ENCODE results near the gene INSC.

Gene INSC

GRCh38 chr11:15194671-15195415 lies 80.1 kb downstream of the INSC start:
- TF ChIP-seq, protein P1, sequence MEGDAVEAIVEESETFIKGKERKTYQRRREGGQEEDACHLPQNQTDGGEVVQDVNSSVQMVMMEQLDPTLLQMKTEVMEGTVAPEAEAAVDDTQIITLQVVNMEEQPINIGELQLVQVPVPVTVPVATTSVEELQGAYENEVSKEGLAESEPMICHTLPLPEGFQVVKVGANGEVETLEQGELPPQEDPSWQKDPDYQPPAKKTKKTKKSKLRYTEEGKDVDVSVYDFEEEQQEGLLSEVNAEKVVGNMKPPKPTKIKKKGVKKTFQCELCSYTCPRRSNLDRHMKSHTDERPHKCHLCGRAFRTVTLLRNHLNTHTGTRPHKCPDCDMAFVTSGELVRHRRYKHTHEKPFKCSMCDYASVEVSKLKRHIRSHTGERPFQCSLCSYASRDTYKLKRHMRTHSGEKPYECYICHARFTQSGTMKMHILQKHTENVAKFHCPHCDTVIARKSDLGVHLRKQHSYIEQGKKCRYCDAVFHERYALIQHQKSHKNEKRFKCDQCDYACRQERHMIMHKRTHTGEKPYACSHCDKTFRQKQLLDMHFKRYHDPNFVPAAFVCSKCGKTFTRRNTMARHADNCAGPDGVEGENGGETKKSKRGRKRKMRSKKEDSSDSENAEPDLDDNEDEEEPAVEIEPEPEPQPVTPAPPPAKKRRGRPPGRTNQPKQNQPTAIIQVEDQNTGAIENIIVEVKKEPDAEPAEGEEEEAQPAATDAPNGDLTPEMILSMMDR (IDR thresholded peaks at IDR 0.05; ENCODE audit: low read depth, low read length), result no peak
- no peak for DNase-seq (ENCODE audit: extremely low read depth, low read depth)

DNA sequence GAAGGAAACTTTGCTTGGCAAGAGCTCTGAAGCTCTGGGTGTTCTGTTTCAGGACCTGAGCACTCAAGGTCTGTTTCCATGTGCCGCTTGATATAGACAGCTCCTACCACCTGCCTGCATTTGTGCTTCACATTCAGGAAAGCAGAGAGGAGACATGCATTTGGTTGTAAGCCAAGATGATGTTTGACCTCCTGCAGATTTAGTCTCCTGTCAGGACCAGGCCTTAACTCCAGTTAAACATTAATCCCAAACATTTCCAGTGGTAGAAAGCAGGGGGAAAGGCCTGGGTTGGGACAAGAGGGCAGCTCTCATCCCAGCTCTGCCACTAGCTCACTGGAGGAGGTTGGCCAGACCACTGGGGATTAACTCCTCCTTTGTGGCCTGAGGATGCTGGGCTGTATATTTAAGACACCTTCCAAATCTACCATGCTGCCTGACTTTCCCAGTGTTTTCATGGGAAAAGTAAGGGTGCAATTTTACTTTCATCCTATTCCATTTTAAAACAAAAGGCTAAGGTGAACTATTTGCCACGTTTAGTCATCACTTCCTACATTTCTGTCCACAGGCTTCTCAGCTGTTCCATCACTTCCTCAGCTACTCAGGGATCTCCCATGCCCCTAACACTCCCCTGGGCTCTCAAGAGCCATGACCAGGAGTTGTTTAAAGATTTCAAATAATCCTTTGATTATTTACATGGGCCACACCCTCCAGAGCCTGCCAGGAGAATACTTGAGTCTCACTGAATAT lies 80.9 kb downstream of the INSC start:
- TF ChIP-seq, protein P1 (IDR thresholded peaks at IDR 0.05; ENCODE audit: low read depth, low read length), result no peak
- no peak for DNase-seq (ENCODE audit: extremely low read depth, low read depth)

- TF ChIP-seq, protein P1 (IDR thresholded peaks at IDR 0.05; ENCODE audit: low read depth, low read length), result no peak
- DNase-seq (ENCODE audit: extremely low read depth, low read depth), result no peak
Observed at GRCh38 chr11:15196704-15197103, 82.0 kb downstream of the INSC start.

GRCh38 chr11:15197696-15198095 lies 83.0 kb downstream of the INSC start:
- TF ChIP-seq, protein P1 (IDR thresholded peaks at IDR 0.05; ENCODE audit: low read depth, low read length), result no peak
- no peak for DNase-seq (ENCODE audit: extremely low read depth, low read depth)

DNA sequence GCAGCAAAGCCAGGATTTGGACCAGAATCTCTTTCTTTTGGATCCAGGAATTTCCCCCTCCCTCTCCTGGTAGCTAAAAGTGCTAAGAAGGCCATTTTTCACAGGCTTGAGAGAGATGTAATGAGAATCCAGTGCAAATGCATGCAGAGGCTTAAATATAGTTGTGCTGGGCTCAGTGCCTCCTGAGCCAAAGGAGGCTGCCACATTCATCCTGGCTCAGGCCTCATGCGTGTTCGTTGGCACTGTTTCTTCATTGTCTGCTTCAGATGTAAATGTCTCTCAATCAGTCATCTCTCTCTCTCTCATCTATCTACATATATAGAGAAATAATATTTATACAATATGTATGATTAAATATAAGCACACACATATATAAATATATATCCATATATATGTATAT lies 83.6 kb downstream of the INSC start:
- TF ChIP-seq, protein P1 (IDR thresholded peaks at IDR 0.05; ENCODE audit: low read depth, low read length), result no peak
- no peak for DNase-seq (ENCODE audit: extremely low read depth, low read depth)

- no peak for DNase-seq (ENCODE audit: extremely low read depth, low read depth)
- TF ChIP-seq, protein P1 (IDR thresholded peaks at IDR 0.05; ENCODE audit: low read depth, low read length), result no peak
Observed at GRCh38 chr11:15199693-15200092, 85.0 kb downstream of the INSC start.

- DNase-seq (ENCODE audit: extremely low read depth, low read depth), result no peak
- TF ChIP-seq, protein P1 (IDR thresholded peaks at IDR 0.05; ENCODE audit: low read depth, low read length), result no peak
Observed at GRCh38 chr11:15200696-15201095, 86.0 kb downstream of the INSC start.
